Adrenal gland (tissue), 5 donors: ENCODE measurements around the gene DYNLRB2.

Experiments used
- POLR2A ChIP-seq, 2 donors: fragments of 450-650 bp; IDR thresholded peaks; one replicate each; pipeline ENCODE4 v1.6.1; 2017; ENCODE audit warnings: antibody characterized with exemption in 2 of 2, mild to moderate bottlenecking in 2 of 2, moderate library complexity in 1 of 2
- TF ChIP-seq, protein P1 (sequence below), 6 experiments: fragments of 450-650 bp in 4 of 6; fragments of 200-600 bp in 2 of 6; sonication (generic) in 1 of 6; IDR thresholded peaks; 1 replicate in 5 of 6; 2 replicates in 1 of 6; pipeline versions ENCODE4 v1.5.1 to v1.8.0; 2016 to 2021; ENCODE audit warnings: antibody characterized with exemption in 6 of 6, mild to moderate bottlenecking in 2 of 6, moderate library complexity in 1 of 6
- donor health status: DM: no; HTN: no; CAD: no.

DNA sequence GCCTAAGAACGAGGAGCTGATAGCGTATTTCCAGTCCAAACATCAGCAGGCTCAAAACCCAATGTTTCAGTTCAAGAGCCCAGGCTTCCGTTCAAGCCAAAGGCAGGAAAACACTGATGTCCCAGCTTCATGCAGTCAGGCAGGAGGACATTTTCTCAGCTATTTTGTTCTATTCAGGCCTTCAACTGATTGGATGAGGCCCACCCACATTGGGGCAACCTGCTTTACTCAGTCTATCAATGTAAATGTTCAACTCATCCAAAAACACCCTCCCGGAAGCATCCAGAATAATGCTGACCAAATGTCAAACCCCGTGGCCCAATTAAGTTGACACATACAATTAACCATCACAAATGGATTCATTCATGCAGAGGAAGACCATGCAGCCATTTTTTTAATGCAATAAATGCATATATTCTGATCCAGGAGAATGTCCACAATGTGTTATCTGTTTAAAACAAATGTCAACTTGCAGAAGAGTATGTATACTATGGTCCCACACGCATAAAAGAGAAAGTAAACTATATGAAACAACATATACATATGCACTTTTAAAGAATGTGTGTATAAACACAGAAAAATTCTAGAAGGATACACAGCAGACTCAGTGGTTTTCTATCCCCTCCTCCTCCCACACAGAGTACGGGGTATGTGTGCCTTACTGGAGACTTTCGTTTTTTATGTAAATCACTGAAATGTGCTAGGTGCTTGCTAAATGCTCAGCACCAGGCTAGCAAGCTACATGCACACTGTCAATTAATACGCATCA lies 28.8 kb upstream of the DYNLRB2 start:
- no peak for TF ChIP-seq POLR2A (IDR thresholded peaks at IDR 0.05)
- TF ChIP-seq, protein P1, sequence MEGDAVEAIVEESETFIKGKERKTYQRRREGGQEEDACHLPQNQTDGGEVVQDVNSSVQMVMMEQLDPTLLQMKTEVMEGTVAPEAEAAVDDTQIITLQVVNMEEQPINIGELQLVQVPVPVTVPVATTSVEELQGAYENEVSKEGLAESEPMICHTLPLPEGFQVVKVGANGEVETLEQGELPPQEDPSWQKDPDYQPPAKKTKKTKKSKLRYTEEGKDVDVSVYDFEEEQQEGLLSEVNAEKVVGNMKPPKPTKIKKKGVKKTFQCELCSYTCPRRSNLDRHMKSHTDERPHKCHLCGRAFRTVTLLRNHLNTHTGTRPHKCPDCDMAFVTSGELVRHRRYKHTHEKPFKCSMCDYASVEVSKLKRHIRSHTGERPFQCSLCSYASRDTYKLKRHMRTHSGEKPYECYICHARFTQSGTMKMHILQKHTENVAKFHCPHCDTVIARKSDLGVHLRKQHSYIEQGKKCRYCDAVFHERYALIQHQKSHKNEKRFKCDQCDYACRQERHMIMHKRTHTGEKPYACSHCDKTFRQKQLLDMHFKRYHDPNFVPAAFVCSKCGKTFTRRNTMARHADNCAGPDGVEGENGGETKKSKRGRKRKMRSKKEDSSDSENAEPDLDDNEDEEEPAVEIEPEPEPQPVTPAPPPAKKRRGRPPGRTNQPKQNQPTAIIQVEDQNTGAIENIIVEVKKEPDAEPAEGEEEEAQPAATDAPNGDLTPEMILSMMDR (IDR thresholded peaks at IDR 0.05): no peak
